Stimulated activated CD4-positive, alpha-beta T cell treated with anti-CD3 and anti-CD28 coated beads, Interleukin-1b, Interleukin-23, amount 100 ng/mL, for 48 hours (primary cell): ENCODE measurements around the gene KRT79.
"Not testable (repeated sequence)": the region's sequence is repeated elsewhere in the genome, so short reads cannot be mapped to it uniquely, and the experiment has no call there.

Source experiments
- DNase-seq: peaks from one replicate; pipeline ENCODE4 v3.0.0-alpha.2; 2020

KRT79 gene

GRCh38 chr12:52833922-52834726 lies at the start of gene KRT79:
TSS of gene KRT79 (minus strand) at chr12:52834311. CDS start at chr12:52834260, 51 bp downstream.
- DNase-seq, result no peak

- not testable (repeated sequence) for DNase-seq
Observed at GRCh38 chr12:52880499-52880898, 46.4 kb upstream of the KRT79 start.

GRCh38 chr12:52879394-52880351 lies 45.6 kb upstream of the KRT79 start:
- peak; percentile 72 for DNase-seq

GRCh38 chr12:52878507-52879393 lies 44.6 kb upstream of the KRT79 start:
- DNase-seq, result no peak

GRCh38 chr12:52877242-52877641 lies 43.1 kb upstream of the KRT79 start:
- DNase-seq, result no peak

- no peak for DNase-seq
Observed at GRCh38 chr12:52876372-52876771, 42.3 kb upstream of the KRT79 start.

- no peak for DNase-seq
Observed at GRCh38 chr12:52874573-52875435, 40.7 kb upstream of the KRT79 start.

GRCh38 chr12:52873832-52874572 lies 39.9 kb upstream of the KRT79 start:
- peak; percentile 46 for DNase-seq

GRCh38 chr12:52873513-52873831 lies 39.4 kb upstream of the KRT79 start:
- DNase-seq, result no peak

- no peak for DNase-seq
Observed at GRCh38 chr12:52872644-52873389, 38.7 kb upstream of the KRT79 start.

- no peak for DNase-seq
Observed at GRCh38 chr12:52871291-52872039, 37.4 kb upstream of the KRT79 start.

GRCh38 chr12:52870361-52871290 lies 36.5 kb upstream of the KRT79 start:
- DNase-seq, result peak; percentile 74

- DNase-seq, result peak; percentile 9
Observed at GRCh38 chr12:52867642-52868041, 33.5 kb upstream of the KRT79 start.

- DNase-seq, result no peak
Observed at GRCh38 chr12:52867152-52867551, 33.0 kb upstream of the KRT79 start.

- DNase-seq, result peak; percentile 15
Observed at GRCh38 chr12:52865090-52865944, 31.2 kb upstream of the KRT79 start.

GRCh38 chr12:52862023-52862422 lies 27.9 kb upstream of the KRT79 start:
- no peak for DNase-seq

GRCh38 chr12:52861511-52861910 lies 27.4 kb upstream of the KRT79 start:
- DNase-seq, result no peak
